Endothelial cell (in vitro differentiated cells): ENCODE data around the gene SEMA3A. TPM values are rescaled to one million over a fixed set of nuclear protein-coding genes. Genes with fewer than 3 reads are reported as not detected.

Experiments used
- DNase-seq: peaks from one replicate; pipeline ENCODE4 v3.0.0; 2021; ENCODE audit warnings: low spot score
- H3K27ac Mint-ChIP-seq: one replicate; pipeline ENCODE4 v1.8.0; 2021; ENCODE audit warnings: mixed read lengths, inconsistent platforms; ENCODE audit not compliant: unreplicated experiment
- H3K27me3 Mint-ChIP-seq: one replicate; pipeline ENCODE4 v1.8.0; 2021; ENCODE audit warnings: mild to moderate bottlenecking, moderate library complexity, mixed read lengths, inconsistent platforms; ENCODE audit not compliant: unreplicated experiment
- H3K36me3 Mint-ChIP-seq: one replicate; pipeline ENCODE4 v1.8.0; 2021; ENCODE audit warnings: mild to moderate bottlenecking, low read depth, mixed read lengths, inconsistent platforms; ENCODE audit not compliant: unreplicated experiment
- H3K4me1 Mint-ChIP-seq: one replicate; pipeline ENCODE4 v1.8.0; 2021; ENCODE audit warnings: mild to moderate bottlenecking, mixed read lengths, inconsistent platforms; ENCODE audit not compliant: unreplicated experiment
- H3K4me3 Mint-ChIP-seq: one replicate; pipeline ENCODE4 v1.8.0; 2021; ENCODE audit warnings: mild to moderate bottlenecking, mixed read lengths, inconsistent platforms; ENCODE audit not compliant: unreplicated experiment
- H3K9me3 Mint-ChIP-seq: one replicate; pipeline ENCODE4 v1.8.0; 2021; ENCODE audit warnings: mixed read lengths, inconsistent platforms; ENCODE audit not compliant: unreplicated experiment
- CTCF ChIP-seq: fragments of 200-600 bp; sonication (generic); IDR thresholded peaks from one replicate; pipeline ENCODE4 v1.5.0; 2021; ENCODE audit warnings: antibody characterized with exemption; ENCODE audit not compliant: unreplicated experiment
- total RNA-seq: library from RNA; stranded (reverse); fragmentation: NEBNext Ultra II Directional; extraction: Animal tissue kit (Norgen Biotek cat#: 25700); gene quantifications from one replicate; pipeline ENCODE4 v1.2.1, GENCODE V29; 2021; ENCODE audit not compliant: unreplicated experiment

SEMA3A gene
- total RNA-seq, 1 donor from 2014 or later, result 8.5 TPM

GRCh38 chr7:84139986-84140729 lies 54.4 kb downstream of the SEMA3A start:
- no peaks in the 10 kb centered on the region for H3K36me3 Mint-ChIP-seq
- TF ChIP-seq CTCF, result no peak
- H3K4me1 Mint-ChIP-seq, result peaks cover 19% of the 10 kb centered on the region
- H3K9me3 Mint-ChIP-seq, result no peaks in the 10 kb centered on the region
- DNase-seq, result no peak
- H3K27ac Mint-ChIP-seq, result no peak overlapping the region
- no peaks in the 10 kb centered on the region for H3K27me3 Mint-ChIP-seq
- no peak overlapping the region for H3K4me3 Mint-ChIP-seq

- H3K27ac Mint-ChIP-seq, result no peak overlapping the region
- no peaks in the 10 kb centered on the region for H3K36me3 Mint-ChIP-seq
- DNase-seq, result no peak
- no peak for TF ChIP-seq CTCF
- H3K4me1 Mint-ChIP-seq, result peaks cover 8% of the 10 kb centered on the region
- no peak overlapping the region for H3K4me3 Mint-ChIP-seq
- no peaks in the 10 kb centered on the region for H3K9me3 Mint-ChIP-seq
- H3K27me3 Mint-ChIP-seq, result no peaks in the 10 kb centered on the region
Measured at GRCh38 chr7:84138411-84138810, 56.2 kb downstream of the SEMA3A start.

DNA sequence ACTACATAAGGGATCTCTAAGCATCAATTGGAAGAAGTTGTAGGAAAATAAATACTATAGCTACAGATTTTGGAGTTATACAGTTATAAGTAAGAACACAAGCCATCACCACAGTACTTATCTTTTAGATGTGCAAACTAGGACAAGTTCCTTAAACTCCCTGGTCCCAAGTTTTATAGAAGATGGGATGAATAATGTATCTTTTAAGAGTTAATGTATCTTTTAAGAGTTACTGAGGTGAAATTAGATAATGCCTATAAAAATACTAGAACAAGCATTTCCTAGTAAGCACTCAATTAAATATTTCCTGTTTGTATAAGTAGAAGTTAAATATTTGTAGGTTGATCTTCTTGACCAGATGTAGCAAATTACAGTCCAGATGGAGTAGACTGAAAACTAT lies 56.8 kb downstream of the SEMA3A start:
- no peak overlapping the region for H3K4me3 Mint-ChIP-seq
- no peaks in the 10 kb centered on the region for H3K27me3 Mint-ChIP-seq
- H3K36me3 Mint-ChIP-seq, result no peaks in the 10 kb centered on the region
- peaks cover 2% of the 10 kb centered on the region for H3K4me1 Mint-ChIP-seq
- no peaks in the 10 kb centered on the region for H3K9me3 Mint-ChIP-seq
- H3K27ac Mint-ChIP-seq, result no peak overlapping the region
- no peak for TF ChIP-seq CTCF
- no peak for DNase-seq

GRCh38 chr7:84136809-84137208 lies 57.8 kb downstream of the SEMA3A start:
- no peak overlapping the region for H3K27ac Mint-ChIP-seq
- no peak overlapping the region for H3K4me3 Mint-ChIP-seq
- TF ChIP-seq CTCF, result no peak
- H3K27me3 Mint-ChIP-seq, result no peaks in the 10 kb centered on the region
- H3K9me3 Mint-ChIP-seq, result no peaks in the 10 kb centered on the region
- DNase-seq, result no peak
- H3K36me3 Mint-ChIP-seq, result no peaks in the 10 kb centered on the region
- H3K4me1 Mint-ChIP-seq, result no peaks in the 10 kb centered on the region

GRCh38 chr7:84136336-84136735 lies 58.3 kb downstream of the SEMA3A start:
- H3K4me1 Mint-ChIP-seq, result no peaks in the 10 kb centered on the region
- no peaks in the 10 kb centered on the region for H3K9me3 Mint-ChIP-seq
- no peak for DNase-seq
- no peak overlapping the region for H3K4me3 Mint-ChIP-seq
- no peaks in the 10 kb centered on the region for H3K36me3 Mint-ChIP-seq
- no peak overlapping the region for H3K27ac Mint-ChIP-seq
- no peaks in the 10 kb centered on the region for H3K27me3 Mint-ChIP-seq
- TF ChIP-seq CTCF, result no peak
